HG03175 (cell line): ENCODE data around the gene PTTG1IP.
"Not testable (repeated sequence)": the region's sequence is repeated elsewhere in the genome, so short reads cannot be mapped to it uniquely, and the experiment has no call there.

ENCODE experiments used
- ATAC-seq: cut with Tn5 transposase; IDR thresholded peaks from one replicate; pipeline ENCODE4 v1.9.1; 2021; ENCODE audit warnings: mild to moderate bottlenecking, moderate library complexity; ENCODE audit not compliant: unreplicated experiment

PTTG1IP gene

GRCh38 chr21:44834231-44834950, 39.1 kb downstream of the PTTG1IP start:
- no peak for ATAC-seq

GRCh38 chr21:44833663-44834062, 39.8 kb downstream of the PTTG1IP start:
- no peak for ATAC-seq

DNA sequence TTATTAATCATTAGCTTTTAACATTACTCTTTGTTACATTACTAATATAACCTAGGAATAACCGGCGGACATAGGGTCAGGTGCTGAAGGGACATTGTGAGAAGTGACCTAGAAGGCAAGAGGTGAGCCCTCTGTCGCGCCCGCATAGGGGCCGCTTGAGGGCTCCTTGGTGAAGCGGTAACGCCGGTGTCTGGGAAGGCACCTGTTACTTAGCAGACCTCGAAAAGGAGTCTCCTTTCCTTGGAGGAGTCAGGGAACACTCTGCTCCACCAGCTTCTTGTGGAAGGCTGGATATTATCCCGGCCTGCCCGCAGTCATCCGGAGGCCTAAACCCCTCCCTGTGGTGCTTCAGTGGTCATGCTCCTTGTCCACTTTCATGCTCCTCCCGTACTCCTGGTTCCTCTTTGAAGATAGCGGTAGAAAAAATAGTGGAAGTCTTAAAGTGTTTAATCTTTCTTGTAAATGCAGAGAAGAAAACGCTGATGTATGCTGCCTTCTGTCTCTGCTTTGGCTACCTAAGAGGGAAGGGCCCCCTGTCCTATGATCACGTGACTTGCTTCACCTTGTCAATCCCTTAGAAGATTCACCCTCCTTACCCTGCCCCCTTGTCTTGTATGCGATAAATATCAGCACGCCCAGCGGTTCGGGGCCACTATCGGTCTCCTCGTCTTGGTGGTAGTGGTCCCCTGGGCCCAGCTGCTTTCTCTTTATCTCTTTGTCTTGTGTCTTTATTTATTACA, 40.8 kb downstream of the PTTG1IP start:
- ATAC-seq = not testable (repeated sequence)

DNA sequence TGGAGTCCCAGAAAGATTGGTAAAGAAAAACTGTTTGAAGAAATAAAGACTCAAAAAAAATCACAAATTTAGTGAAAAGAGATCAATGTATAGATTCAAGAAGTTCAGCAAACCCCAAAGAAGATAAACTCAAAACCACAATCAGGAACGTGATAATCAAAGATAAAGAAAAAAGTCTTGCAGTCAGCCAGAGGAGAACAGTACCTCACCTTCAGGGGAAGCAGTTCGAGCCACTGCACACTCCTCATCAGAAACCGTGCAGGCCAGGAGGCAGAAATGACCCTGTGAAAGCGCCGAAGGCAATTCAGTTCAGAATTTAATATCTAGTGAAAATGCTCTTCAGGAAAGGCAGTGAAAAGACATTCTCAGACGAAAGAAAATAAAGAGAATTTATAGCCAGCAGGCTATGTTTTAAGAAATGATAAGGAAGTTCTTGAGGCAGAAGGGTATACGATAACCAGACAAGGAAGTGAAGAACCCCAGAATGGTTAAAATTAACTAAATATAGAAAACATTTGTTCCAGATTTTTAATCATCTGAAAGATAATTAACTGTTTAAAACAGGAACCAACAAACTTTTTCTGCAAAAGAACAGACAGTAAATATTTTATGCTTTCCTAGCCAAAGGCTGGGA, 42.1 kb downstream of the PTTG1IP start:
- no peak for ATAC-seq

DNA sequence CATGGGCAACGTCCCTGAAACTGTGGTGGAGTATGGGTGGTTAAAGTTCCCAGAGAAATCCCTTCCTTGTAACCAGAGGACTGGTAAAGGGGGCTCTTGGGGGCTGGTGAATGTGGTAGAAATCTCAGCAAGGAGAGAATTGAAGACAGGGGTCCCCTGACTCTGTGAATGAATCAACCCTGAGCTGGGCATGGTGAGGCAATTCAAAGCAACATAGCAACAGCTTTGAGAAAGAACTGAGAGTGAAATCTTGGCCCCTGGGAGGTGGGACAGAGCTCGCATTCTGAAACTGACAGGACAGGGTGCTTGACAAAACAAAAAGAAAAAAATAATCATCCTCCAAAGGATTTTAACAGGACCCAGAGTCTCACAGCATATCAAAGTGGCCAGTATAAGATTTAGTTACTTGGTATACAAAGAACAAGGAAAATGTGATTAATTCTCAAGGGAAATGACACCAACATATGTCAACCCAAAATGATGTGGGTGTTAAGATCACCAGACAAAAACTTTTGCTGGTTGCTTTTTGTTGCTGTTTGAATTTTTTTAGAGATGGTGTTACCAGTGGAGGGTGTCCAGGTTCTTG, 43.9 kb downstream of the PTTG1IP start:
- no peak for ATAC-seq

GRCh38 chr21:44828362-44829056, 45.0 kb downstream of the PTTG1IP start:
- no peak for ATAC-seq

- no peak for ATAC-seq
Measured at GRCh38 chr21:44823179-44823660, 50.3 kb downstream of the PTTG1IP start.

- ATAC-seq = no peak
Measured at GRCh38 chr21:44822484-44823178, 50.9 kb downstream of the PTTG1IP start.

GRCh38 chr21:44820851-44821250, 52.6 kb downstream of the PTTG1IP start:
- no peak for ATAC-seq

GRCh38 chr21:44819283-44820243, 53.9 kb downstream of the PTTG1IP start:
- ATAC-seq = no peak

GRCh38 chr21:44818640-44819011, 54.9 kb downstream of the PTTG1IP start:
- no peak for ATAC-seq

DNA sequence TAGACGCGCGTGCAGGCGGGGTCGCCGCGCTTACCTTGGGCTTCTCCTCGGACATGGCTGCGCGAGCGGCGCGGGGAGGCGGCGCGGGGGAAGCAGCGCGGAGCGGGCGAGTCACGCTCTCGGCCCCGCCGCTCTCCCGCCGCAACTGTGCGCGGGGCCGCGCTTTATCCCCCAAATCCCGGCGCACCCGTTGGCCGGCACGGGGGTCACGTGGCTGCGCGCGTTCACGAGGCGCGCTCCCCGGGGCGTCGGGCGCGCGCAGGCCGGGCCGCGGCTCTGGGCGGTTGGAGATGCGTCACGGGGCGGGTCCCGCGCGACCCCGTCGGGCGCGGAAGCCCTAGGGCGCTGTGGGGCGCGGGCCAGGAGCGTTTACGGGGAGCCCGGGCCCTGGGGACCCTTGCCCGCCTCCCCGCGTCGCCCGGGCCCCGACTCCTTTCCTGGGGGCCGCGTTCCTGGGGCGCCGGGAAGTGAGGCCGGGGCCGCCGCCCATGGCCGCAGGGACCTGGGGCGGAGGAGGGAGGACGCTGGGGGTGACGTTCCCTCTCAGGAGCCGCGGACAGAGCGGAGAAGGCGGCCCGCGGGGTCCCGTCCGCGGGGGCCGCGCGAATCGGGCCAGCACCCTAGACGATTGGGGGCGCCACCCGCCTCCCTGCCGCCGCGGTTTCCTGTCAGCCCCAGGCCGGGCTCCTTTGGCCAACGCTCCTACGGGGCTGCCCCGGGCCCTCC, 55.4 kb downstream of the PTTG1IP start, which contains the start of gene SUMO3:
TSS of gene SUMO3 (minus strand) at position 149 of the 726 bp plus-strand sequence. CDS start at position 55, 94 bp downstream.
- peak; percentile 68 for ATAC-seq

- ATAC-seq = peak; percentile 76
Measured at GRCh38 chr21:44817506-44817880, 56.0 kb downstream of the PTTG1IP start.

DNA sequence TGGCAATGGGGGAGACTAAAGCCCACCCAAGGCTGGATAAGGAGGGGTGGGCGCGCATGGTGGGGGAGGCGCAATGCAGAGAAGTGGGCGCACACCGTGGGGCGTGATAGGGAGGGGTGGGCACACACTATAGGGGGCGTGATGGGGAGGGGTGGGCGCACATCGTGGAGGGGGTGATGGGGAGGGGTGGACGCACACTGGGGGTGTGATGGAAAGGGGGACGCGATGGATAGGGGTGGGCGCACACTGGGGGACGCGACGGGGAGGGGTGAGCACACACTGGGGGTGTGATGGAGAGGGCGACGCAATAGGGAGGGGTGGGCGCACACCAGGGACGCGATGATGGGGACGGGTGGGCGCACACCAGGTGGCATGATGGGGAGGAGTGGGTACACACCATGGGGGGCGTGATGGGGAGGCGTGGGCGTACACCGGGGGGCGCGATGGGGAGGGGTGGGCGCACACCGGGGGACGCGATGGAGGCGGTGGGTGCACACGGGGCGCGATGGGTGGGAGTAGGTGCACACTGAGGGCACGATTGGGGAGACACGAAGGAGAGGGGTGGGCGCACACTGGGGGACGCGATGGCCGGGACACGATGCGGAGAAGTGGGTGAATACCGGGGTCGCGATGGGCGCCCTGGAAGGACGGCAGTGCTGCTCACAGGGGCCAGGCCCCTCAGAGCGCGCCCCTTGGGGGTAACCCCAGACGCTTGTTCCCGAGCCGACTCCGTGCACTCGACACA, 56.6 kb downstream of the PTTG1IP start:
- ATAC-seq = no peak

DNA sequence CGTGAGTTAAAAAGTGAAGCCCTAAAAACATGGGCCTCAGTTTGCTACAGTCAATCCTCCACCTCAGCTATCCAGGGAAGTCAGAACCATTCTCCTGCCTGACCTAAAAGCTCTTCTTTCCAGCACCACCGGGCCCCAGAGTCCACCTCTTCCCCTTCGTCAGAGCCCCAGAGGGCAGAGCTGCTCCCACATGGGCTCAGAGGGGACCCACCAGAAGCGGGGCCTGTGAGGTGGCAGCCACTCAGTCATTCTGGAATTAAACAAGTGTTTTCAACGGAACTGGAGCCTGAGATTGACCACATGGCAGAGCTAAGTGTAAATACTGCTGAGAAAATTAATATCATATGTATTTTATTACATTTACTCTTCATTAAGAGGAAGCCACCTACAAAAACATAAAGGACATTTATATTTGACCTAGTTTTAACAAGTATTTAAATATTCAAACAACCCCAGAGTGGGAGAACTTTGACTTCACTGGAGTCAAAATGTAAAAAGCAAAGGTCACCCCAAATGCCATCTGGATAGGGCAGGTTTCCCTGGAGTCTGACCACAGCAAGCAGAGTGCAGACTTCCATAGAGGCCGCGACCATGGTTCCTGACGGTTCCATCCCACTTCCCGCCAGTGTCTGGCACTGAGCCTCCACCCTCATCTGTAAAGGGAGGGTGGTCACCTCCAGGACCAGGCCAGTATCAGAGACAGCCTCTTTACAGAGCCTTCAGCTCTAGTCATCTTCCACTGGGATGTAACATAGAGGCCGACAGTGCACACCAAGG, 57.5 kb downstream of the PTTG1IP start:
- no peak for ATAC-seq

GRCh38 chr21:44815225-44815624, 58.3 kb downstream of the PTTG1IP start:
- no peak for ATAC-seq

DNA sequence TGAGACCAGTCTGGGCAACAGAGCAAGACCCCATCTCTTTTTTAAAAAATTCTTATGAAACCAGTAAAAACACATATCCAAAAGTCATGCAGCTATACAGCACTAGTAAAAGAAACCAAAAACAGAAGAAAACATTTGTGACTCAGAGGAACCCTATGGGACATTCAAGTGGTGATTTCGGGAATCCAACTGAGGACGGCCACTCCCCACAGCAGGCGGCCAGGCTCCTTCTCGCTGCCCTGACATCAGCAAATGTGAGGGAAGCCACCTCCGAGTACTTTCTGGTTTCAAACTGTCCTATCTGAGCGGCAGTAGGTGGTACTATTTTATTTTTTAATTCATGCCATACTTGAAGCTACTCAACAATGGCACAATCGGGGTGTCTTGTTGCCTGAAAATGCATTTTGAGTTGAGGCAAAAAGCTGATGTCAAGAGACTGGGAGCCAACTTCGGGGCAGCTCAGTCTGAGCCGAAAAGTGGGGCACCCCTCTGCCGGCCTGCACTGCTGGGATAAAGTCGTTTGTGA, 58.9 kb downstream of the PTTG1IP start:
- no peak for ATAC-seq
